ENCODE data around the gene LIMS4. TPM values are rescaled to one million over a fixed set of nuclear protein-coding genes. Genes with fewer than 3 reads are reported as not detected.
"Not testable (repeated sequence)": the region's sequence is repeated elsewhere in the genome, so short reads cannot be mapped to it uniquely, and the experiment has no call there.

The LIMS4 gene
- total and polyA plus RNA-seq, 11 donors: 1.4 to 5.7 (median 2.9) TPM

GRCh38 chr2:110449127-110449947, 23.3 kb downstream of the LIMS4 start:
- intact Hi-C loops (cut with DNase I); H3K36me3 ChIP-seq; H3K27me3 ChIP-seq; H3K4me3 ChIP-seq; H3K4me1 ChIP-seq; H3K9me3 ChIP-seq; DNase-seq; H3K27ac ChIP-seq: not testable (repeated sequence)
- ATAC-seq: peak in 3 of 4 donors; percentile 77 to 87 (median 87)
- no CpG with 5 or more reads among the region's 7 CpGs for WGBS, 4 donors

GRCh38 chr2:110446644-110447043, 26.0 kb downstream of the LIMS4 start:
- H3K36me3 ChIP-seq; H3K9me3 ChIP-seq; intact Hi-C loops (cut with DNase I); H3K4me1 ChIP-seq; H3K4me3 ChIP-seq; DNase-seq; H3K27ac ChIP-seq; H3K27me3 ChIP-seq: not testable (repeated sequence)
- peak in 3 of 4 donors; percentile 27 to 35 (median 33) for ATAC-seq
- WGBS, 4 donors: no CpG with 5 or more reads among the region's 2 CpGs

GRCh38 chr2:110443305-110444005, 29.2 kb downstream of the LIMS4 start:
- H3K27ac ChIP-seq; H3K4me1 ChIP-seq; H3K27me3 ChIP-seq; ATAC-seq; H3K4me3 ChIP-seq; DNase-seq; H3K9me3 ChIP-seq; H3K36me3 ChIP-seq; intact Hi-C loops (cut with DNase I): not testable (repeated sequence)
- WGBS, 4 donors: no CpG with 5 or more reads among the region's 8 CpGs

- ATAC-seq; H3K27ac ChIP-seq; H3K9me3 ChIP-seq; H3K27me3 ChIP-seq; H3K4me1 ChIP-seq; H3K36me3 ChIP-seq; intact Hi-C loops (cut with DNase I); DNase-seq; H3K4me3 ChIP-seq: not testable (repeated sequence)
- no CpG with 5 or more reads among the region's 1 CpG for WGBS, 4 donors
These were observed 30.7 kb downstream of the LIMS4 start for GRCh38 chr2:110441905-110442304.

- intact Hi-C loops (cut with DNase I); H3K36me3 ChIP-seq; H3K4me1 ChIP-seq; H3K9me3 ChIP-seq; H3K4me3 ChIP-seq; ATAC-seq; H3K27me3 ChIP-seq; DNase-seq; H3K27ac ChIP-seq: not testable (repeated sequence)
- WGBS, 4 donors: no CpG with 5 or more reads among the region's 6 CpGs
These were observed 38.1 kb downstream of the LIMS4 start for GRCh38 chr2:110434565-110434964.

- H3K4me3 ChIP-seq; intact Hi-C loops (cut with DNase I); ATAC-seq; H3K36me3 ChIP-seq; H3K9me3 ChIP-seq; H3K27ac ChIP-seq; H3K4me1 ChIP-seq; DNase-seq; H3K27me3 ChIP-seq: not testable (repeated sequence)
- 95 to 100% methylated on average over 1 of the region's 4 CpGs; no CpG with 5 or more reads in 2 of the 4 donors for WGBS, 4 donors
These were observed 46.9 kb downstream of the LIMS4 start for GRCh38 chr2:110425725-110426124.

- ATAC-seq; H3K9me3 ChIP-seq; H3K4me1 ChIP-seq; H3K27me3 ChIP-seq; intact Hi-C loops (cut with DNase I); H3K36me3 ChIP-seq; DNase-seq; H3K27ac ChIP-seq; H3K4me3 ChIP-seq: not testable (repeated sequence)
- WGBS, 4 donors: 75 to 97% methylated on average over 1 to 2 of the region's 4 CpGs; no CpG with 5 or more reads in 2 of the 4 donors
These were observed 48.2 kb downstream of the LIMS4 start for GRCh38 chr2:110424421-110424820.

GRCh38 chr2:110423574-110423962, 49.0 kb downstream of the LIMS4 start:
- H3K27me3 ChIP-seq; DNase-seq; H3K36me3 ChIP-seq; H3K4me1 ChIP-seq; intact Hi-C loops (cut with DNase I); H3K4me3 ChIP-seq; H3K27ac ChIP-seq; H3K9me3 ChIP-seq: not testable (repeated sequence)
- no CpG with 5 or more reads among the region's 56 CpGs for WGBS, 4 donors
- ATAC-seq: peak in 3 of 4 donors; percentile 63 to 78 (median 68)

GRCh38 chr2:110422852-110423573, 49.6 kb downstream of the LIMS4 start:
- H3K9me3 ChIP-seq; H3K36me3 ChIP-seq; DNase-seq; H3K27me3 ChIP-seq; H3K27ac ChIP-seq; H3K4me1 ChIP-seq; intact Hi-C loops (cut with DNase I); H3K4me3 ChIP-seq: not testable (repeated sequence)
- WGBS, 4 donors: no CpG with 5 or more reads among the region's 36 CpGs
- peak in 3 of 4 donors; percentile 47 to 59 (median 48) for ATAC-seq

GRCh38 chr2:110420641-110421354, 51.8 kb downstream of the LIMS4 start:
- H3K36me3 ChIP-seq; intact Hi-C loops (cut with DNase I); H3K27ac ChIP-seq; DNase-seq; H3K4me3 ChIP-seq; H3K9me3 ChIP-seq; H3K4me1 ChIP-seq; H3K27me3 ChIP-seq: not testable (repeated sequence)
- peak in 3 of 4 donors; percentile 36 to 60 (median 57) for ATAC-seq
- WGBS, 4 donors: no CpG with 5 or more reads among the region's 9 CpGs

Measured in heart left ventricle (tissue), 16 donors.